MV-4-11 (cell line): ENCODE data around the gene UBE2N.
"Not testable (repeated sequence)": the region's sequence is repeated elsewhere in the genome, so short reads cannot be mapped to it uniquely, and the experiment has no call there.

Experiments
- DNase-seq: peaks from one replicate; lab custom pipeline; 2025; lab: John Stamatoyannopoulos, UW

The UBE2N gene

GRCh38 chr12:93411060-93411459 is 30.7 kb downstream of the UBE2N start:
- DNase-seq = not testable (repeated sequence)

- not testable (repeated sequence) for DNase-seq
These were observed 32.2 kb downstream of the UBE2N start for GRCh38 chr12:93409343-93410187.

- no peak for DNase-seq
These were observed 32.9 kb downstream of the UBE2N start for GRCh38 chr12:93408813-93409212.

- no peak for DNase-seq
These were observed 33.8 kb downstream of the UBE2N start for GRCh38 chr12:93407963-93408283.

- peak; percentile 37 for DNase-seq
These were observed 34.4 kb downstream of the UBE2N start for GRCh38 chr12:93407054-93407962.

- no peak for DNase-seq
These were observed 36.5 kb downstream of the UBE2N start for GRCh38 chr12:93404961-93405849.

GRCh38 chr12:93403988-93404803 is 37.6 kb downstream of the UBE2N start:
- no peak for DNase-seq

GRCh38 chr12:93402333-93403311 is 39.1 kb downstream of the UBE2N start:
- DNase-seq = no peak

GRCh38 chr12:93399183-93399863 is 42.4 kb downstream of the UBE2N start:
- DNase-seq = not testable (repeated sequence)

GRCh38 chr12:93397412-93397811 is 44.3 kb downstream of the UBE2N start:
- no peak for DNase-seq

- DNase-seq = no peak
These were observed 48.3 kb downstream of the UBE2N start for GRCh38 chr12:93393425-93393824.

GRCh38 chr12:93390549-93391297 is 51.0 kb downstream of the UBE2N start:
- DNase-seq = no peak

- no peak for DNase-seq
These were observed 51.7 kb downstream of the UBE2N start for GRCh38 chr12:93390031-93390430.

- no peak for DNase-seq
These were observed 54.0 kb downstream of the UBE2N start for GRCh38 chr12:93387780-93388179.

- DNase-seq = not testable (repeated sequence)
These were observed 59.7 kb downstream of the UBE2N start for GRCh38 chr12:93381976-93382437.

GRCh38 chr12:93381161-93381975 is 60.4 kb downstream of the UBE2N start:
- DNase-seq = no peak

- DNase-seq = no peak
These were observed 61.1 kb downstream of the UBE2N start for GRCh38 chr12:93380480-93381121.
